Sigmoid colon (tissue), 7 donors: ENCODE measurements around the gene TMTC2. TPM values are rescaled to one million over a fixed set of nuclear protein-coding genes. Genes with fewer than 3 reads are reported as not detected.

Experiments
- DNase-seq: peaks from one replicate; pipeline ENCODE4 v3.0.0-alpha.2; 2019
- H3K27ac ChIP-seq, 4 donors: fragments of 200-600 bp; sonication (generic); one replicate each; pipeline ENCODE4 v1.5.1; 2016 to 2019; ENCODE audit warnings: mild to moderate bottlenecking in 1 of 4
- H3K27me3 ChIP-seq, 3 donors: fragments of 200-600 bp; sonication (generic); one replicate each; pipeline ENCODE4 v1.5.1; 2019; ENCODE audit warnings: mild to moderate bottlenecking in 1 of 3
- H3K36me3 ChIP-seq, 4 donors: fragments of 200-600 bp; sonication (generic); one replicate each; pipeline ENCODE4 v1.5.1; 2016 to 2019
- H3K4me1 ChIP-seq, 4 donors: fragments of 200-600 bp; sonication (generic); one replicate each; pipeline ENCODE4 v1.5.1; 2017 to 2019
- H3K4me3 ChIP-seq, 4 donors: fragments of 200-600 bp; sonication (generic); one replicate each; pipeline ENCODE4 v1.5.1; 2017 to 2019; ENCODE audit warnings: mild to moderate bottlenecking in 2 of 4, moderate library complexity in 1 of 4
- H3K9me3 ChIP-seq, 4 donors: fragments of 200-600 bp in 3 of 4; sonication (generic) in 3 of 4; one replicate each; pipeline versions ENCODE4 v1.5.1 to v1.6.1; 2013 to 2019
- EP300 ChIP-seq, 4 donors: sonication (generic); formaldehyde crosslinking; IDR thresholded peaks; one replicate each; pipeline ENCODE4 v1.6.1; 2017; ENCODE audit warnings: antibody characterized with exemption in 4 of 4
- POLR2A ChIP-seq, 2 donors: fragments of 450-650 bp; IDR thresholded peaks; one replicate each; pipeline ENCODE4 v1.6.1; 2016; ENCODE audit warnings: antibody characterized with exemption in 2 of 2, mild to moderate bottlenecking in 2 of 2, moderate library complexity in 2 of 2
- POLR2AphosphoS5 ChIP-seq, 4 donors: sonication (generic); formaldehyde crosslinking; IDR thresholded peaks; one replicate each; pipeline ENCODE4 v1.6.1; 2017; ENCODE audit warnings: antibody characterized with exemption in 4 of 4
- WGBS, 2 donors: extraction: QIAGEN DNeasy Blood & Tissue Kit; methylation state at CpG; one replicate each; pipeline ENCODE4 v1.1.7; 2013; 5-methylcytosine and 5-hydroxymethylcytosine counted together
- intact Hi-C: fragments of 100-400 bp; cut with DNase I; formaldehyde crosslinking; loops from one replicate; pipeline ENCODE4 v1.15.1; 2023
- polyA plus RNA-seq, 3 donors: library from polyadenylated mRNA; stranded (reverse); fragments of 200-250 nt; gene quantifications; one replicate each; pipeline ENCODE4 v1.2.3, GENCODE V29; 2013
- total RNA-seq, 4 donors: library from RNA; depleted of rRNA; stranded (reverse); fragments of >200 nt; gene quantifications; one replicate each; pipeline ENCODE4 v1.1.0, GENCODE V29; 2016
- TF ChIP-seq, protein P1 (sequence below), 4 experiments: fragments of 450-650 bp in 3 of 4; fragments of 200-600 bp in 1 of 4; IDR thresholded peaks; one replicate each; pipeline ENCODE4 v1.5.1; 2016 to 2019; ENCODE audit warnings: antibody characterized with exemption in 4 of 4, mild to moderate bottlenecking in 3 of 4, moderate library complexity in 2 of 4
- donor health status: healthy with polysubstance abuse.
- donor health status: Bipolar disorder and iron deficiency.
- donor health status: healthy.

TMTC2 gene
- total and polyA plus RNA-seq, 7 donors, result 1.2 to 74.4 (median 61.2) TPM

DNA sequence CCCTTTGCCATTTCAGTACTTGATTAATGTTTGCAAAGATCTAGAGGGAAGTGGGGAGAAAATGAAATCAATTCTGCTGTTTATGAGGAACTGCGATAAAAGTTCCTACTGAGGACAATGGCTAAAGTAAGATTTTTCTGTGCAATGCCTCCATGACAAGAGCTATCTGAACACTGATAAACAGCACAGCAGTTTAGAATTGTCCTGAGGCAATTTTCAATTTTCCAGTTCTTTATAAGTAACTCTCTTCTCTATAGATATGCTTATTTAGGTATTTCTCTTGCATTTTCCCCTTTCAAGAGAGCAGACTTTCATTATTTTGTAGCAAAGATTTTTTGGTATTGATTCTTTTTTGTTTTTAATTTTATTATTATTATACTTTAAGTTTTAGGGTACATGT, 34.6 kb upstream of the TMTC2 start:
- Histone ChIP-seq H3K4me1 (no peaks in the 10 kb centered on the region), H3K27ac (no peak overlapping the region), H3K9me3 (no peaks in the 10 kb centered on the region), H3K27me3 (no peaks in the 10 kb centered on the region), H3K36me3 (no peaks in the 10 kb centered on the region), H3K4me3 (no peak overlapping the region)
- WGBS, 2 donors, result 86 to 90% methylated on average over 1 of the region's 1 CpG
- TF ChIP-seq, protein P1, sequence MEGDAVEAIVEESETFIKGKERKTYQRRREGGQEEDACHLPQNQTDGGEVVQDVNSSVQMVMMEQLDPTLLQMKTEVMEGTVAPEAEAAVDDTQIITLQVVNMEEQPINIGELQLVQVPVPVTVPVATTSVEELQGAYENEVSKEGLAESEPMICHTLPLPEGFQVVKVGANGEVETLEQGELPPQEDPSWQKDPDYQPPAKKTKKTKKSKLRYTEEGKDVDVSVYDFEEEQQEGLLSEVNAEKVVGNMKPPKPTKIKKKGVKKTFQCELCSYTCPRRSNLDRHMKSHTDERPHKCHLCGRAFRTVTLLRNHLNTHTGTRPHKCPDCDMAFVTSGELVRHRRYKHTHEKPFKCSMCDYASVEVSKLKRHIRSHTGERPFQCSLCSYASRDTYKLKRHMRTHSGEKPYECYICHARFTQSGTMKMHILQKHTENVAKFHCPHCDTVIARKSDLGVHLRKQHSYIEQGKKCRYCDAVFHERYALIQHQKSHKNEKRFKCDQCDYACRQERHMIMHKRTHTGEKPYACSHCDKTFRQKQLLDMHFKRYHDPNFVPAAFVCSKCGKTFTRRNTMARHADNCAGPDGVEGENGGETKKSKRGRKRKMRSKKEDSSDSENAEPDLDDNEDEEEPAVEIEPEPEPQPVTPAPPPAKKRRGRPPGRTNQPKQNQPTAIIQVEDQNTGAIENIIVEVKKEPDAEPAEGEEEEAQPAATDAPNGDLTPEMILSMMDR (IDR thresholded peaks at IDR 0.05), result no peak
- TF ChIP-seq EP300 (IDR thresholded peaks at IDR 0.05) (no peak), POLR2A (IDR thresholded peaks at IDR 0.05) (no peak), POLR2AphosphoS5 (IDR thresholded peaks at IDR 0.05) (no peak)
- no peak for DNase-seq
- intact Hi-C loops, result no loop called here

GRCh38 chr12:82655751-82656150, 31.0 kb upstream of the TMTC2 start:
- DNase-seq, result no peak
- no peak overlapping the region for H3K27ac ChIP-seq
- no peaks in the 10 kb centered on the region for H3K9me3 ChIP-seq
- WGBS, 2 donors, result 59 to 74% methylated on average over 4 of the region's 4 CpGs
- no peaks in the 10 kb centered on the region for H3K4me1 ChIP-seq
- H3K4me3 ChIP-seq, result no peak overlapping the region
- TF ChIP-seq, protein P1 (IDR thresholded peaks at IDR 0.05), result no peak
- intact Hi-C loops, result no loop called here
- no peaks in the 10 kb centered on the region for H3K36me3 ChIP-seq
- no peaks in the 10 kb centered on the region for H3K27me3 ChIP-seq

GRCh38 chr12:82659343-82660207, 27.1 kb upstream of the TMTC2 start:
- WGBS, 2 donors, result 91 to 92% methylated on average over 28 of the region's 28 CpGs
- Histone ChIP-seq H3K36me3 (no peaks in the 10 kb centered on the region), H3K9me3 (no peaks in the 10 kb centered on the region), H3K4me1 (peaks cover 0 to 15% (median 6%) of the 10 kb centered on the region in 4 donors), H3K27ac (no peak overlapping the region), H3K27me3 (no peaks in the 10 kb centered on the region), H3K4me3 (no peak overlapping the region)
- intact Hi-C loops, result no loop called here
- TF ChIP-seq POLR2AphosphoS5 (IDR thresholded peaks at IDR 0.05) (no peak), EP300 (IDR thresholded peaks at IDR 0.05) (no peak), POLR2A (IDR thresholded peaks at IDR 0.05) (no peak)
- TF ChIP-seq, protein P1 (IDR thresholded peaks at IDR 0.05), result no peak
- no peak for DNase-seq

GRCh38 chr12:82660541-82661325, 26.0 kb upstream of the TMTC2 start:
- no peak for TF ChIP-seq EP300 (IDR thresholded peaks at IDR 0.05)
- TF ChIP-seq, protein P1 (IDR thresholded peaks at IDR 0.05), result no peak
- no peak for TF ChIP-seq POLR2AphosphoS5 (IDR thresholded peaks at IDR 0.05)
- TF ChIP-seq POLR2A (IDR thresholded peaks at IDR 0.05), result no peak

More at GRCh38 chr12:82660541-82661325, 26.0 kb upstream of the TMTC2 start:
- Histone ChIP-seq H3K27me3 (no peaks in the 10 kb centered on the region), H3K4me3 (no peak overlapping the region), H3K9me3 (no peaks in the 10 kb centered on the region), H3K36me3 (no peaks in the 10 kb centered on the region), H3K27ac (no peak overlapping the region), H3K4me1 (peaks cover 0 to 15% (median 6%) of the 10 kb centered on the region in 4 donors)
- 91 to 95% methylated on average over 3 of the region's 3 CpGs for WGBS, 2 donors
- intact Hi-C loops, result no loop called here
- no peak for DNase-seq
